Smooth muscle cell (in vitro differentiated cells): ENCODE data around the gene PLN. TPM values are rescaled to one million over a fixed set of nuclear protein-coding genes. Genes with fewer than 3 reads are reported as not detected.

Experiments used
- DNase-seq: peaks from one replicate; lab custom pipeline; 2025; ENCODE audit not compliant: unreplicated experiment; lab: John Stamatoyannopoulos, UW
- H2AFZ ChIP-seq: fragments of 200-600 bp; sonication (generic); 2 replicates; pipeline ENCODE4 v1.6.0; 2016; ENCODE audit warnings: antibody characterized with exemption, low read depth, mild to moderate bottlenecking
- H3F3A ChIP-seq: fragments of 200-600 bp; sonication (generic); 2 replicates; pipeline ENCODE4 v1.6.0; 2017; ENCODE audit warnings: antibody characterized with exemption, low read depth
- H3K27ac ChIP-seq: fragments of 200-600 bp; sonication (generic); 2 replicates; pipeline ENCODE4 v1.5.1; 2016; ENCODE audit warnings: low read depth, mild to moderate bottlenecking
- H3K27me3 ChIP-seq: fragments of 200-600 bp; sonication (generic); 2 replicates; pipeline ENCODE4 v1.6.1; 2016; ENCODE audit warnings: low read depth, mild to moderate bottlenecking
- H3K36me3 ChIP-seq: fragments of 200-600 bp; sonication (generic); 2 replicates; pipeline ENCODE4 v1.5.1; 2016; ENCODE audit warnings: low read depth
- H3K4me1 ChIP-seq: fragments of 200-600 bp; sonication (generic); 2 replicates; pipeline ENCODE4 v1.5.1; 2016; ENCODE audit warnings: low read depth
- H3K4me2 ChIP-seq: fragments of 200-600 bp; sonication (generic); 2 replicates; pipeline ENCODE4 v1.6.0; 2016; ENCODE audit warnings: mild to moderate bottlenecking
- H3K4me3 ChIP-seq: fragments of 200-600 bp; sonication (generic); 2 replicates; pipeline ENCODE4 v1.5.1; 2016; ENCODE audit warnings: mild to moderate bottlenecking
- H3K79me2 ChIP-seq: fragments of 200-600 bp; sonication (generic); 2 replicates; pipeline ENCODE4 v1.6.0; 2016; ENCODE audit warnings: low read depth, mild to moderate bottlenecking
- H3K9ac ChIP-seq: fragments of 200-600 bp; sonication (generic); 2 replicates; pipeline ENCODE4 v1.6.0; 2016; ENCODE audit warnings: low read depth
- H3K9me3 ChIP-seq: fragments of 200-600 bp; sonication (generic); replicated peaks from 2 replicates; pipeline ENCODE4 v1.5.1; 2016; ENCODE audit warnings: low read depth
- H4K20me1 ChIP-seq: fragments of 200-600 bp; sonication (generic); 2 replicates; pipeline ENCODE4 v1.6.0; 2016; ENCODE audit warnings: low read depth
- WGBS: methylation state at CpG from one replicate; pipeline ENCODE4 v1.1.7; 2016; ENCODE audit warnings: low lambda C conversion rate; 5-methylcytosine and 5-hydroxymethylcytosine counted together
- polyA plus RNA-seq: library from polyadenylated mRNA; unstranded; fragments of >200 nt; fragmentation: Nextera tagmentation; extraction: Ambion mirVana; gene quantifications from 2 replicates; pipeline ENCODE4 v1.2.1, GENCODE V29; 2016
- total RNA-seq: library from RNA; depleted of rRNA; stranded (reverse); fragments of >200 nt; gene quantifications from 2 replicates; pipeline ENCODE4 v1.2.3, GENCODE V29; 2014
- TF ChIP-seq, protein P1 (sequence below): fragments of 200-600 bp; sonication (generic); IDR thresholded peaks from 2 replicates; pipeline ENCODE4 v1.5.1; 2017; ENCODE audit warnings: borderline replicate concordance, mild to moderate bottlenecking, antibody characterized with exemption; ENCODE audit not compliant: insufficient read depth, poor library complexity, severe bottlenecking

PLN gene
- total and polyA plus RNA-seq, 2 experiments from 2014 or later, result 0.75 to 2.9 TPM

DNA sequence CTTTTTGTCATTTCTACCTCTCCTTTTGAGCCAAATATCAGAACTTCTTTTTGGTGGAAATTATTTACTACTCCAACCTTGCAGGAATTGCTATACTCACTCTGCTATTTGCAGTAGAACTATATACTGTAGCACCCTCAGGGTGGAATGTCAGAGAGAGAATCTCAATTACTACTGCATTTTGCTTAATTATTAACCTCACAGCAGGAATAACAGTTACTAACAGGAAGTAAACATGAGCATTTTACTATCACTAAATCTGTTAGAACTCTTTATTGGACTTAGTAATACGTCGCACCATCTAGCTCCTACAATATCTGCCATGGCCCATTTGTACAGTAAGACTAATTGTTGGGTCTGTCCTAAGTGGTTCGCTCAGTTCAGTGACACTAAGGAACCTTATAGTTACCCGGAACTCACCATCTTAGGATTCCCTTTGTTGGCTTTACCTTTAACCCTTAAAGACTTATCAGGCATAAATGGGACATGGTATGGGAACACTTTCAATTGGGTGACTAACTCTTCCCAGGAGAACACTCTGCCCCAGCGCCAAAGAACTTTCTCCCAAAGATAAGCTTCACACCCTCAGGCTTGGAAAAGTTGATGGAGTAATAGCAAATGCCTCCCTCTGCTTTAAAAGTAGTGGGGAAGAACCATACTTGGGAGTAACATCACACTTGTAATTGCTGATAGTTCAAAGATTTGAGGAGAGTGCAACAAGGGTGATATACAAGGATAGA lies 38.8 kb downstream of the PLN start:
- DNase-seq, result no peak
- Histone ChIP-seq H3K36me3 (no peaks in the 10 kb centered on the region), H3K79me2 (peaks cover 15% of the 10 kb centered on the region), H3K9me3 (no peaks in the 10 kb centered on the region), H3K4me2 (no peak overlapping the region), H2AFZ (no peak overlapping the region), H3K4me1 (no peaks in the 10 kb centered on the region), H3K27ac (no peak overlapping the region), H3K9ac (no peak overlapping the region), H3K27me3 (no peaks in the 10 kb centered on the region), H4K20me1 (peaks cover 100% of the 10 kb centered on the region), H3F3A (peaks cover 3% of the 10 kb centered on the region), H3K4me3 (no peak overlapping the region)
- 89% methylated on average over 5 of the region's 5 CpGs for WGBS
- TF ChIP-seq, protein P1, sequence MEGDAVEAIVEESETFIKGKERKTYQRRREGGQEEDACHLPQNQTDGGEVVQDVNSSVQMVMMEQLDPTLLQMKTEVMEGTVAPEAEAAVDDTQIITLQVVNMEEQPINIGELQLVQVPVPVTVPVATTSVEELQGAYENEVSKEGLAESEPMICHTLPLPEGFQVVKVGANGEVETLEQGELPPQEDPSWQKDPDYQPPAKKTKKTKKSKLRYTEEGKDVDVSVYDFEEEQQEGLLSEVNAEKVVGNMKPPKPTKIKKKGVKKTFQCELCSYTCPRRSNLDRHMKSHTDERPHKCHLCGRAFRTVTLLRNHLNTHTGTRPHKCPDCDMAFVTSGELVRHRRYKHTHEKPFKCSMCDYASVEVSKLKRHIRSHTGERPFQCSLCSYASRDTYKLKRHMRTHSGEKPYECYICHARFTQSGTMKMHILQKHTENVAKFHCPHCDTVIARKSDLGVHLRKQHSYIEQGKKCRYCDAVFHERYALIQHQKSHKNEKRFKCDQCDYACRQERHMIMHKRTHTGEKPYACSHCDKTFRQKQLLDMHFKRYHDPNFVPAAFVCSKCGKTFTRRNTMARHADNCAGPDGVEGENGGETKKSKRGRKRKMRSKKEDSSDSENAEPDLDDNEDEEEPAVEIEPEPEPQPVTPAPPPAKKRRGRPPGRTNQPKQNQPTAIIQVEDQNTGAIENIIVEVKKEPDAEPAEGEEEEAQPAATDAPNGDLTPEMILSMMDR, result no peak

DNA sequence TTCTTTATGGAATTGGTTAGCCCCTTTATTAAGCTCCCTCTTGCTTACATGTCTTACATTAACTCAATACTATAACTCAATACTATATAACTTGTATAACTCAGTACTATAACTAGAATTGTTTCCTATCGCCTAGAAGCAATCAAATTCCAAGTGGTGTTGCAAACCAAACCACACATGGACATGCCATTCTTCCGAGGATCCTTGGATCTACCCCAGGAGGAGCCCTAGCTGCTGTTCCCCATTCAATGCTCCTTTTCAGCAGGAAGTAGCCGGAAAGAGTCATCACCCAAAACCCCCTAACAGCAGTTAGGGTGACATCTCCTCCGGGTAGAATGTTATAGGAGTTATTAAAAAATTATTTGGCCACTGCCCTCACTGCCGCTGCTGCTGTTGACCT lies 40.5 kb downstream of the PLN start:
- TF ChIP-seq, protein P1, result no peak
- Histone ChIP-seq H3K27ac (no peak overlapping the region), H4K20me1 (peaks cover 99% of the 10 kb centered on the region), H3K4me3 (no peak overlapping the region), H3K4me1 (no peaks in the 10 kb centered on the region), H3K9me3 (no peaks in the 10 kb centered on the region), H2AFZ (no peak overlapping the region), H3F3A (peaks cover 3% of the 10 kb centered on the region), H3K9ac (no peak overlapping the region), H3K4me2 (no peak overlapping the region), H3K27me3 (no peaks in the 10 kb centered on the region), H3K36me3 (no peaks in the 10 kb centered on the region), H3K79me2 (peaks cover 30% of the 10 kb centered on the region)
- no peak for DNase-seq
- WGBS, result 96% methylated on average over 5 of the region's 5 CpGs

DNA sequence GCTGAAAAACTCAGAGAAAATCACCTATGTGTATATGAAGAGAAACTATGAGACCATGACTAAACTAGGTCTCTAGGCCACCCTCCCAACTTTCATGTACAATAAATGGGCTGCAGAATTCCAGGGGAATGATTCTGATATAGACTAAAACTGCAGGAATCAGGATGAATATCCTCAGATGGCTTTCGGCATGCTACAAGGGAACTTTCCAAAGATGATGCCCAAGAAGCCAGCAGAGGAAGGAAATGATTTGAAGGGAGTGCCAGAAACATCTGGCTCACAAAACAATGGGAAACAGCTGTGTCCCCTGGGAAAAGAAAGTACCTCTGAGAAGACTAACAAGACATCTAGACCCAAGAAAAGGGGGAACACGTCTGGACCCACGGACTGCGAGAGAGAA lies 41.1 kb downstream of the PLN start:
- no peaks in the 10 kb centered on the region for H3K9me3 ChIP-seq
- 98% methylated on average over 4 of the region's 4 CpGs for WGBS
- no peak overlapping the region for H2AFZ ChIP-seq
- peaks cover 3% of the 10 kb centered on the region for H3F3A ChIP-seq
- no peaks in the 10 kb centered on the region for H3K36me3 ChIP-seq
- peaks cover 36% of the 10 kb centered on the region for H3K79me2 ChIP-seq
- no peak overlapping the region for H3K4me3 ChIP-seq
- peaks cover 99% of the 10 kb centered on the region for H4K20me1 ChIP-seq
- no peak overlapping the region for H3K4me2 ChIP-seq
- TF ChIP-seq, protein P1, result no peak
- DNase-seq, result no peak
- H3K9ac ChIP-seq, result no peak overlapping the region
- H3K27me3 ChIP-seq, result no peaks in the 10 kb centered on the region
- no peak overlapping the region for H3K27ac ChIP-seq
- H3K4me1 ChIP-seq, result no peaks in the 10 kb centered on the region
